ENCODE results near the gene SLC22A15.

The SLC22A15 gene

DNA sequence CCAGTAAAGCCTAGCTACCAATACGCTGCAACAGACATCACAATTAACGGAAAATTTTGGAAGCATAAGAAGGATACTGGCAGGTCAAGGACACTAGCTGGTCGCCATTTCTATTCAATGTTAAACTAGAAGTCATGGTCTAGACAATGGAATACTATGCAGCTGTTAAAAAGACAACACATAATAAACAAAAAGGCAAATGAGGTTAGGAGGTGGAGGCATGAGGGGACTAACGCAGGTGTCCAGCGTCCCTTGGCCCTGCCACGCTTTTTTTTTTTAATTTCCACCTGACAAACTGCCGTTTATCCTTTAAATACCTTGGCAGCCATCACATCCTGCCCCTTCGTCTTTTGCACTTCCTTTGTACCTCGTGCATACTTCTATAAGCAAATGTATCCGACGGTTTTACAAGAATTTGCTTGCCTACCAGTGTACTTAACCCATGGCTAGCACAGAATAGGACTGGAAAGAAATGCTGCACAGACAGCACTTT, 698 bp upstream of the SLC22A15 start:
- no peak for DNase-seq
- Histone ChIP-seq H2BK15ac (ENCODE audit: low read depth, poor library complexity, severe bottlenecking) (no peak overlapping the region), H2BK120ac (ENCODE audit: low read depth, low read length) (no peak overlapping the region), H2AFZ (ENCODE audit: low read depth, low read length) (peak overlapping the region; percentile 36), H2AK5ac (ENCODE audit: low read length, severe bottlenecking) (no peak overlapping the region), H3K9me3 (ENCODE audit: control insufficient read depth, low read length) (no peaks in the 10 kb centered on the region), H3K4ac (ENCODE audit: low read depth in 1 of 2, low read length in 2 of 2) (no peak overlapping the region), H3K27me3 (ENCODE audit: control insufficient read depth in 1 of 2, insufficient read depth in 1 of 2, low read length in 2 of 2) (no peaks in the 10 kb centered on the region), H3K36me3 (ENCODE audit: control insufficient read depth in 1 of 2, insufficient read depth in 2 of 2, low read depth in 1 of 2, low read length in 2 of 2) (no peaks in the 10 kb centered on the region), H2BK5ac (ENCODE audit: low read depth, low read length, poor library complexity, severe bottlenecking) (no peak overlapping the region), H3K4me3 (ENCODE audit: insufficient read depth in 1 of 2, low read depth in 1 of 2, low read length in 2 of 2) (peak overlapping the region; percentile 79 to 86), H3K27ac (ENCODE audit: low read length, poor library complexity, severe bottlenecking) (peak overlapping the region; percentile 39), H4K91ac (ENCODE audit: low read length) (no peak overlapping the region), H3K14ac (ENCODE audit: low read length in 2 of 2) (no peak overlapping the region), H3K23ac (ENCODE audit: low read length in 2 of 2) (no peak overlapping the region), H3K4me1 (ENCODE audit: control insufficient read depth, insufficient read depth, low read depth, low read length) (peaks cover 10% of the 10 kb centered on the region), H4K8ac (ENCODE audit: low read length) (peak overlapping the region; percentile 64), H3K4me2 (ENCODE audit: low read length, poor library complexity, severe bottlenecking) (peak overlapping the region; percentile 91), H3K79me1 (replicated peaks; ENCODE audit: low read length, poor library complexity, severe bottlenecking) (peaks cover 2% of the 10 kb centered on the region), H3K18ac (ENCODE audit: low read depth in 1 of 2, low read length in 2 of 2) (peak overlapping the region in 1 of 2 experiments; percentile 62), H2BK12ac (ENCODE audit: low read length in 2 of 2) (no peak overlapping the region), H3K9ac (ENCODE audit: low read length) (peak overlapping the region; percentile 89)
- WGBS, result 52% methylated on average over 11 of the region's 11 CpGs

DNA sequence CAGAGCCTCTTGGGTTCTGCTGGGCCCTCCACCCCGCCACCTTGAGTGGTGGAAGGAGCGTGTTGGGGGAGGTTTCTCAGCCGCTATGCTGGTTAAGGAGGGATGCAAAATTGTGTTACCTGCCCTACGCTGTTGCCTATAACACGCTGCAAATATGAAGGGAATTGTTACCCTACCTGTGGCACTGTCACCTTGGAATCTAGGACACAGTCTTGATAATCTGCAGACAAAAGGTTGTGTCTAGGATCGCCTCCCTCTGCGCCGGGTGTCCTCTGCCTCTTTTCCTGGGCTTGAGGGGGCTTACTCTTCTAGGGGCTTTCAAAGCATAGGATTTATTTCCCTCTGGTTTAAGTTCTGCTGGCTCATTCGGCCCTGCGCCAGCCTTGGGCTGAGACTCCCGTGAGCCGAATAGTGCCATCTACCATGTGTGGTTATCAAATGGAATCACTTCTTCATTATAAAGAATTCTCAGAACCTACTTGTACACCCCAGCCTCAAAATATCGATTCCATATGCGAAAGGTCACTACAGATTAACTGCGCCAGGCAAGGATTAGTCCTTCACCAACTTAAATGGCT, 697 bp downstream of the SLC22A15 start:
- H3K4me2 ChIP-seq (ENCODE audit: low read length, poor library complexity, severe bottlenecking), result peak overlapping the region; percentile 95
- no peak for DNase-seq
- peak overlapping the region in 1 of 2 experiments; percentile 18 for H3K18ac ChIP-seq (ENCODE audit: low read depth in 1 of 2, low read length in 2 of 2)
- no peak overlapping the region for H4K91ac ChIP-seq (ENCODE audit: low read length)
- H3K4me3 ChIP-seq (ENCODE audit: insufficient read depth in 1 of 2, low read depth in 1 of 2, low read length in 2 of 2), result peak overlapping the region; percentile 79 to 86
- H2BK12ac ChIP-seq (ENCODE audit: low read length in 2 of 2), result peak overlapping the region in 1 of 2 experiments; percentile 77
- peaks cover 7% of the 10 kb centered on the region for H3K79me1 ChIP-seq (replicated peaks; ENCODE audit: low read length, poor library complexity, severe bottlenecking)
- no peaks in the 10 kb centered on the region for H3K9me3 ChIP-seq (ENCODE audit: control insufficient read depth, low read length)
- H2AFZ ChIP-seq (ENCODE audit: low read depth, low read length), result peak overlapping the region; percentile 96
- no peak overlapping the region for H2AK5ac ChIP-seq (ENCODE audit: low read length, severe bottlenecking)
- peak overlapping the region in 1 of 2 experiments; percentile 24 for H3K4ac ChIP-seq (ENCODE audit: low read depth in 1 of 2, low read length in 2 of 2)
- H3K36me3 ChIP-seq (ENCODE audit: control insufficient read depth in 1 of 2, insufficient read depth in 2 of 2, low read depth in 1 of 2, low read length in 2 of 2), result no peaks in the 10 kb centered on the region
- peak overlapping the region in 1 of 2 experiments; percentile 69 for H3K14ac ChIP-seq (ENCODE audit: low read length in 2 of 2)
- peak overlapping the region; percentile 89 for H3K9ac ChIP-seq (ENCODE audit: low read length)
- 56% methylated on average over 15 of the region's 15 CpGs for WGBS
- peaks cover 10% of the 10 kb centered on the region for H3K4me1 ChIP-seq (ENCODE audit: control insufficient read depth, insufficient read depth, low read depth, low read length)
- peak overlapping the region; percentile 31 for H3K27ac ChIP-seq (ENCODE audit: low read length, poor library complexity, severe bottlenecking)
- no peak overlapping the region for H3K23ac ChIP-seq (ENCODE audit: low read length in 2 of 2)
- H2BK15ac ChIP-seq (ENCODE audit: low read depth, poor library complexity, severe bottlenecking), result peak overlapping the region; percentile 23
- no peaks in the 10 kb centered on the region for H3K27me3 ChIP-seq (ENCODE audit: control insufficient read depth in 1 of 2, insufficient read depth in 1 of 2, low read length in 2 of 2)
- H4K8ac ChIP-seq (ENCODE audit: low read length), result peak overlapping the region; percentile 93
- H2BK120ac ChIP-seq (ENCODE audit: low read depth, low read length), result peak overlapping the region; percentile 27
- no peak overlapping the region for H2BK5ac ChIP-seq (ENCODE audit: low read depth, low read length, poor library complexity, severe bottlenecking)

- peak overlapping the region; percentile 43 for H3K27ac ChIP-seq (ENCODE audit: low read length, poor library complexity, severe bottlenecking)
- 83% methylated on average over 8 of the region's 9 CpGs for WGBS
Measured at GRCh38 chr1:115977499-115978258, 1.4 kb downstream of the SLC22A15 start.

GRCh38 chr1:115978292-115978941, 2.1 kb downstream of the SLC22A15 start:
- Histone ChIP-seq H2BK12ac (ENCODE audit: low read length in 2 of 2) (no peak overlapping the region), H2BK5ac (ENCODE audit: low read depth, low read length, poor library complexity, severe bottlenecking) (no peak overlapping the region), H3K23ac (ENCODE audit: low read length in 2 of 2) (no peak overlapping the region), H3K27ac (ENCODE audit: low read length, poor library complexity, severe bottlenecking) (no peak overlapping the region), H2BK15ac (ENCODE audit: low read depth, poor library complexity, severe bottlenecking) (no peak overlapping the region), H3K79me1 (replicated peaks; ENCODE audit: low read length, poor library complexity, severe bottlenecking) (peaks cover 9% of the 10 kb centered on the region), H3K14ac (ENCODE audit: low read length in 2 of 2) (no peak overlapping the region), H3K4me1 (ENCODE audit: control insufficient read depth, insufficient read depth, low read depth, low read length) (peaks cover 10% of the 10 kb centered on the region), H4K91ac (ENCODE audit: low read length) (no peak overlapping the region), H3K9ac (ENCODE audit: low read length) (peak overlapping the region; percentile 89), H3K9me3 (ENCODE audit: control insufficient read depth, low read length) (no peaks in the 10 kb centered on the region), H2AK5ac (ENCODE audit: low read length, severe bottlenecking) (peak overlapping the region; percentile 53), H2AFZ (ENCODE audit: low read depth, low read length) (no peak overlapping the region), H2BK120ac (ENCODE audit: low read depth, low read length) (no peak overlapping the region), H3K4me2 (ENCODE audit: low read length, poor library complexity, severe bottlenecking) (no peak overlapping the region), H3K4me3 (ENCODE audit: insufficient read depth in 1 of 2, low read depth in 1 of 2, low read length in 2 of 2) (peak overlapping the region in 1 of 2 experiments; percentile 86), H3K27me3 (ENCODE audit: control insufficient read depth in 1 of 2, insufficient read depth in 1 of 2, low read length in 2 of 2) (no peaks in the 10 kb centered on the region), H4K8ac (ENCODE audit: low read length) (no peak overlapping the region), H3K36me3 (ENCODE audit: control insufficient read depth in 1 of 2, insufficient read depth in 2 of 2, low read depth in 1 of 2, low read length in 2 of 2) (no peaks in the 10 kb centered on the region), H3K18ac (ENCODE audit: low read depth in 1 of 2, low read length in 2 of 2) (no peak overlapping the region), H3K4ac (ENCODE audit: low read depth in 1 of 2, low read length in 2 of 2) (peak overlapping the region in 1 of 2 experiments; percentile 46)
- 92% methylated on average over 6 of the region's 6 CpGs for WGBS
- no peak for DNase-seq

More at GRCh38 chr1:115977499-115978258, 1.4 kb downstream of the SLC22A15 start:
- Histone ChIP-seq H3K79me1 (replicated peaks; ENCODE audit: low read length, poor library complexity, severe bottlenecking) (peaks cover 8% of the 10 kb centered on the region), H3K4me2 (ENCODE audit: low read length, poor library complexity, severe bottlenecking) (peak overlapping the region; percentile 95), H3K9ac (ENCODE audit: low read length) (peak overlapping the region; percentile 89), H4K8ac (ENCODE audit: low read length) (no peak overlapping the region), H4K91ac (ENCODE audit: low read length) (no peak overlapping the region), H3K27me3 (ENCODE audit: control insufficient read depth in 1 of 2, insufficient read depth in 1 of 2, low read length in 2 of 2) (no peaks in the 10 kb centered on the region), H2AFZ (ENCODE audit: low read depth, low read length) (peak overlapping the region; percentile 46), H2BK15ac (ENCODE audit: low read depth, poor library complexity, severe bottlenecking) (no peak overlapping the region), H3K4ac (ENCODE audit: low read depth in 1 of 2, low read length in 2 of 2) (no peak overlapping the region), H3K36me3 (ENCODE audit: control insufficient read depth in 1 of 2, insufficient read depth in 2 of 2, low read depth in 1 of 2, low read length in 2 of 2) (no peaks in the 10 kb centered on the region), H3K23ac (ENCODE audit: low read length in 2 of 2) (no peak overlapping the region), H3K4me1 (ENCODE audit: control insufficient read depth, insufficient read depth, low read depth, low read length) (peaks cover 10% of the 10 kb centered on the region), H3K4me3 (ENCODE audit: insufficient read depth in 1 of 2, low read depth in 1 of 2, low read length in 2 of 2) (peak overlapping the region in 1 of 2 experiments; percentile 86), H3K18ac (ENCODE audit: low read depth in 1 of 2, low read length in 2 of 2) (peak overlapping the region in 1 of 2 experiments; percentile 16), H3K9me3 (ENCODE audit: control insufficient read depth, low read length) (no peaks in the 10 kb centered on the region), H2BK12ac (ENCODE audit: low read length in 2 of 2) (no peak overlapping the region), H3K14ac (ENCODE audit: low read length in 2 of 2) (no peak overlapping the region), H2BK5ac (ENCODE audit: low read depth, low read length, poor library complexity, severe bottlenecking) (no peak overlapping the region), H2BK120ac (ENCODE audit: low read depth, low read length) (no peak overlapping the region), H2AK5ac (ENCODE audit: low read length, severe bottlenecking) (peak overlapping the region; percentile 31)
- DNase-seq, result peak; percentile 57

All from mesenchymal stem cell (in vitro differentiated cells and primary cell).